Fibroblast of lung (primary cell): ENCODE results near the gene C9orf153.

Experiments
- EZH2 ChIP-seq: IDR thresholded peaks from 2 replicates; pipeline ENCODE4 v1.5.1; 2012; ENCODE audit warnings: low read length, control low read depth, mild to moderate bottlenecking; ENCODE audit errors: missing control alignments
- TF ChIP-seq, protein P1 (sequence below), 2 donors: IDR thresholded peaks in 1 of 2; conservative IDR thresholded peaks in 1 of 2; 1 replicate in 1 of 2; 2 replicates in 1 of 2; pipeline ENCODE4 v1.5.1; 2011 to 2012; ENCODE audit warnings: low read length in 2 of 2, control low read depth in 1 of 2, inconsistent platforms in 1 of 2, low read depth in 1 of 2, mild to moderate bottlenecking in 1 of 2

DNA sequence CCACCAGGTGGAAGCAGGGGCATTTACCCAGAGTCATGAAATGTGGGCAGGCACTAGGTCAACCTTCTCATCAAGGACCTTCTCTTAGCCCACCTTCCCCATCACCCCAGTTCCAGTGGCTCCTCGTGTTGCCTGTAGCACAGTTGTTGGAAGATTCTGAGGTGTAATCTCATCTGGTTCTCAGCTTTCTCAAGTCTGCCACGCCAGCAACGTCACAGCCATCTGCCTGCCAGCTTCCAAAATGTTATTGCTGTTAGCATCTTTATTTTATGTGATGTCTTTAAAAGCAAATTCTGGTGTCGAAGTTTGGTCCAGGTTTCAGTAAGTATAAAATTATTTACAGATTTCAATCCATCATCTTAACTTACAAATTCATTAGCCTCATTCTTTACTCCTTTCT lies 10.7 kb downstream of the C9orf153 start:
- TF ChIP-seq, protein P1, sequence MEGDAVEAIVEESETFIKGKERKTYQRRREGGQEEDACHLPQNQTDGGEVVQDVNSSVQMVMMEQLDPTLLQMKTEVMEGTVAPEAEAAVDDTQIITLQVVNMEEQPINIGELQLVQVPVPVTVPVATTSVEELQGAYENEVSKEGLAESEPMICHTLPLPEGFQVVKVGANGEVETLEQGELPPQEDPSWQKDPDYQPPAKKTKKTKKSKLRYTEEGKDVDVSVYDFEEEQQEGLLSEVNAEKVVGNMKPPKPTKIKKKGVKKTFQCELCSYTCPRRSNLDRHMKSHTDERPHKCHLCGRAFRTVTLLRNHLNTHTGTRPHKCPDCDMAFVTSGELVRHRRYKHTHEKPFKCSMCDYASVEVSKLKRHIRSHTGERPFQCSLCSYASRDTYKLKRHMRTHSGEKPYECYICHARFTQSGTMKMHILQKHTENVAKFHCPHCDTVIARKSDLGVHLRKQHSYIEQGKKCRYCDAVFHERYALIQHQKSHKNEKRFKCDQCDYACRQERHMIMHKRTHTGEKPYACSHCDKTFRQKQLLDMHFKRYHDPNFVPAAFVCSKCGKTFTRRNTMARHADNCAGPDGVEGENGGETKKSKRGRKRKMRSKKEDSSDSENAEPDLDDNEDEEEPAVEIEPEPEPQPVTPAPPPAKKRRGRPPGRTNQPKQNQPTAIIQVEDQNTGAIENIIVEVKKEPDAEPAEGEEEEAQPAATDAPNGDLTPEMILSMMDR (conservative IDR thresholded peaks at IDR 0.05 in 1 of 2, IDR thresholded peaks at IDR 0.05 in 1 of 2; ENCODE audit: low read depth in 1 of 2, low read length in 2 of 2), result no peak
- no peak for TF ChIP-seq EZH2
